Urinary bladder (tissue), 4 donors: ENCODE results near the gene PMM1. TPM values are rescaled to one million over a fixed set of nuclear protein-coding genes. Genes with fewer than 3 reads are reported as not detected.
"Not testable (repeated sequence)": the region's sequence is repeated elsewhere in the genome, so short reads cannot be mapped to it uniquely, and the experiment has no call there.

Source experiments
- DNase-seq: peaks from one replicate; pipeline ENCODE4 v3.0.0-alpha.2; 2015; ENCODE audit errors: extremely low spot score
- H3K27ac ChIP-seq: one replicate; pipeline ENCODE4 v1.5.1; 2013; ENCODE audit warnings: low read depth, mild to moderate bottlenecking, moderate library complexity
- H3K36me3 ChIP-seq: one replicate; pipeline ENCODE4 v1.6.1; 2013; ENCODE audit warnings: mild to moderate bottlenecking, moderate library complexity; ENCODE audit not compliant: insufficient read depth
- H3K4me1 ChIP-seq: one replicate; pipeline ENCODE4 v1.6.1; 2013; ENCODE audit warnings: mild to moderate bottlenecking, moderate library complexity; ENCODE audit not compliant: insufficient read depth
- H3K4me3 ChIP-seq: one replicate; pipeline ENCODE4 v1.5.1; 2013; ENCODE audit warnings: low read depth, low read length
- WGBS: extraction: QIAGEN DNeasy Blood & Tissue Kit; methylation state at CpG from one replicate; pipeline ENCODE4 v1.1.7; 2013; 5-methylcytosine and 5-hydroxymethylcytosine counted together
- polyA plus RNA-seq: library from polyadenylated mRNA; stranded (reverse); fragments of 200-250 nt; gene quantifications from one replicate; pipeline ENCODE4 v1.2.3, GENCODE V29; 2013
- total RNA-seq: library from RNA; depleted of rRNA; stranded (reverse); fragments of >200 nt; gene quantifications from one replicate; pipeline ENCODE4 v1.2.3, GENCODE V29; 2014
- donor health status: healthy with polysubstance abuse.
- donor health status: healthy.

PMM1 gene
- total and polyA plus RNA-seq, 2 donors, result 8.8 to 63.2 TPM

GRCh38 chr22:41613456-41613855 is 23.8 kb upstream of the PMM1 start:
- Histone ChIP-seq H3K4me3 (no peak overlapping the region), H3K36me3 (no peaks in the 10 kb centered on the region), H3K27ac (no peak overlapping the region), H3K4me1 (no peaks in the 10 kb centered on the region)
- WGBS, result 92% methylated on average over 2 of the region's 2 CpGs
- no peak for DNase-seq

- DNase-seq, result no peak
- no peaks in the 10 kb centered on the region for H3K36me3 ChIP-seq
- H3K27ac ChIP-seq, result no peak overlapping the region
- no peaks in the 10 kb centered on the region for H3K4me1 ChIP-seq
- 93% methylated on average over 6 of the region's 6 CpGs for WGBS
- H3K4me3 ChIP-seq, result no peak overlapping the region
Measured at GRCh38 chr22:41612603-41613306, 23.1 kb upstream of the PMM1 start.

- H3K27ac ChIP-seq, result no peak overlapping the region
- no peak for DNase-seq
- H3K4me1 ChIP-seq, result no peaks in the 10 kb centered on the region
- no peak overlapping the region for H3K4me3 ChIP-seq
- WGBS, result 97% methylated on average over 3 of the region's 3 CpGs
- H3K36me3 ChIP-seq, result no peaks in the 10 kb centered on the region
Measured at GRCh38 chr22:41608386-41608785, 18.7 kb upstream of the PMM1 start.

GRCh38 chr22:41603873-41604332 is 14.3 kb upstream of the PMM1 start:
- Histone ChIP-seq H3K27ac (no peak overlapping the region), H3K36me3 (peaks cover 3% of the 10 kb centered on the region), H3K4me3 (no peak overlapping the region), H3K4me1 (no peaks in the 10 kb centered on the region)
- no peak for DNase-seq
- WGBS, result 93% methylated on average over 4 of the region's 4 CpGs

GRCh38 chr22:41600976-41601375 is 11.3 kb upstream of the PMM1 start:
- DNase-seq, result no peak
- peaks cover 3% of the 10 kb centered on the region for H3K36me3 ChIP-seq
- no peaks in the 10 kb centered on the region for H3K4me1 ChIP-seq
- 92% methylated on average over 8 of the region's 8 CpGs for WGBS
- H3K4me3 ChIP-seq, result no peak overlapping the region
- no peak overlapping the region for H3K27ac ChIP-seq

GRCh38 chr22:41598891-41599635 is 9.4 kb upstream of the PMM1 start:
- WGBS, result 89% methylated on average over 8 of the region's 8 CpGs
- Histone ChIP-seq H3K4me3 (no peak overlapping the region), H3K4me1 (no peaks in the 10 kb centered on the region), H3K36me3 (peaks cover 3% of the 10 kb centered on the region), H3K27ac (no peak overlapping the region)
- no peak for DNase-seq

- 76% methylated on average over 5 of the region's 5 CpGs for WGBS
- Histone ChIP-seq H3K36me3 (peaks cover 3% of the 10 kb centered on the region), H3K4me1 (no peaks in the 10 kb centered on the region), H3K4me3 (no peak overlapping the region), H3K27ac (no peak overlapping the region)
- no peak for DNase-seq
Measured at GRCh38 chr22:41598081-41598480, 8.4 kb upstream of the PMM1 start.

- H3K27ac ChIP-seq, result no peak overlapping the region
- DNase-seq, result no peak
Measured at GRCh38 chr22:41597635-41597953, 8.0 kb upstream of the PMM1 start.

GRCh38 chr22:41596776-41597634 is 7.4 kb upstream of the PMM1 start:
- Histone ChIP-seq H3K4me3 (no peak overlapping the region), H3K4me1 (no peaks in the 10 kb centered on the region), H3K27ac (no peak overlapping the region), H3K36me3 (no peaks in the 10 kb centered on the region)
- WGBS, result 48% methylated on average over 13 of the region's 13 CpGs
- DNase-seq, result no peak

More at GRCh38 chr22:41597635-41597953, 8.0 kb upstream of the PMM1 start:
- 55% methylated on average over 2 of the region's 2 CpGs for WGBS
- H3K4me1 ChIP-seq, result no peaks in the 10 kb centered on the region
- no peak overlapping the region for H3K4me3 ChIP-seq
- peaks cover 3% of the 10 kb centered on the region for H3K36me3 ChIP-seq

GRCh38 chr22:41595703-41596102 is 6.1 kb upstream of the PMM1 start:
- 87% methylated on average over 5 of the region's 5 CpGs for WGBS
- Histone ChIP-seq H3K27ac (no peak overlapping the region), H3K4me3 (no peak overlapping the region), H3K4me1 (no peaks in the 10 kb centered on the region), H3K36me3 (no peaks in the 10 kb centered on the region)
- no peak for DNase-seq

GRCh38 chr22:41593336-41593960 is 3.8 kb upstream of the PMM1 start:
- not testable (repeated sequence) for DNase-seq, H3K36me3 ChIP-seq, H3K27ac ChIP-seq, H3K4me3 ChIP-seq, H3K4me1 ChIP-seq
- WGBS, result 96% methylated on average over 51 of the region's 51 CpGs

- DNase-seq, result no peak
- WGBS, result 90% methylated on average over 7 of the region's 7 CpGs
- Histone ChIP-seq H3K27ac (no peak overlapping the region), H3K36me3 (no peaks in the 10 kb centered on the region), H3K4me3 (no peak overlapping the region), H3K4me1 (peaks cover 3% of the 10 kb centered on the region)
Measured at GRCh38 chr22:41587347-41587723, 2.3 kb downstream of the PMM1 start.

- WGBS, result 96% methylated on average over 7 of the region's 7 CpGs
- Histone ChIP-seq H3K27ac (no peak overlapping the region), H3K36me3 (no peaks in the 10 kb centered on the region), H3K4me3 (no peak overlapping the region), H3K4me1 (peaks cover 3% of the 10 kb centered on the region)
- no peak for DNase-seq
Measured at GRCh38 chr22:41585898-41586297, 3.7 kb downstream of the PMM1 start.
